HCT116 (cell line): ENCODE results near the gene MIF4GD. TPM values are rescaled to one million over a fixed set of nuclear protein-coding genes. Genes with fewer than 3 reads are reported as not detected.

Source experiments
- ATAC-seq: fragments of 200-7000 bp; cut with Tn5 transposase; 2 replicates; pipeline ENCODE4 v1.9.1; 2020; ENCODE audit warnings: mild to moderate bottlenecking, moderate library complexity
- BruUV-seq: library from RNA; stranded (reverse); fragments of 400-500 nt; replicated peaks from 2 replicates; lab custom pipeline; 2021; lab: Mats Ljungman, UMichigan
- CTCF ChIA-PET: fragments of 300-600 bp; sonication (Branson Sonifier 250); formaldehyde crosslinking; loops from one replicate; lab custom pipeline; 2021; ENCODE audit warnings: antibody characterized with exemption; lab: Charles Lee
- POLR2A ChIA-PET: fragments of 300-600, 350-600 bp; sonication (Branson Sonifier 250); formaldehyde crosslinking; loops from one replicate; lab custom pipeline; 2021; ENCODE audit warnings: antibody characterized with exemption; lab: Charles Lee
- RAD21 ChIA-PET, 2 experiments: fragments of 300-600 bp; sonication (Branson Sonifier 250); formaldehyde crosslinking; loops; one replicate each; lab custom pipeline; 2023; ENCODE audit warnings: low total read pairs in 2 of 2; ENCODE audit not compliant: uncharacterized antibody in 2 of 2, unreplicated experiment in 2 of 2, low non-redundant PET in 1 of 2; lab: Charles Lee
- DNase-seq: peaks from one replicate; pipeline ENCODE4 v3.0.0-alpha.2; 2010; ENCODE audit warnings: low read depth, low spot score
- H2AFZ ChIP-seq: fragments of 200-600 bp; shearing (Covaris generic), sonication (generic); 2 replicates; pipeline ENCODE4 v1.6.1; 2017; ENCODE audit warnings: low read depth, mixed run types, mixed read lengths, antibody characterized with exemption, low read length; ENCODE audit not compliant: poor library complexity, severe bottlenecking
- H3K27ac ChIP-seq: 2 replicates; pipeline ENCODE4 v1.5.1; 2012; ENCODE audit warnings: low read depth, low read length
- H3K27me3 ChIP-seq: fragments of 200-600 bp; sonication (generic); 2 replicates; pipeline ENCODE4 v1.6.1; 2016; ENCODE audit warnings: mixed run types, low read length, mixed read lengths; ENCODE audit not compliant: insufficient read depth
- H3K36me3 ChIP-seq, 2 experiments: fragments of 200-500 bp in 1 of 2; fragments of 200-600 bp in 1 of 2; sonication (Bioruptor generic) in 1 of 2; sonication (generic) in 1 of 2; 2 replicates each; pipeline versions ENCODE4 v1.5.1 to v1.6.1; 2014 to 2016; ENCODE audit warnings: low read length in 2 of 2, inconsistent platforms in 1 of 2, mixed read lengths in 1 of 2, mixed run types in 1 of 2; ENCODE audit not compliant: insufficient read depth in 2 of 2, control insufficient read depth in 1 of 2
- H3K4me1 ChIP-seq, 2 experiments: fragments of 200-600 bp in 1 of 2; sonication (generic) in 1 of 2; 2 replicates each; pipeline versions ENCODE4 v1.5.1 to v1.6.1; 2012 to 2017; ENCODE audit warnings: low read length in 2 of 2, inconsistent platforms in 1 of 2, mild to moderate bottlenecking in 1 of 2, mixed read lengths in 1 of 2, mixed run types in 1 of 2, moderate library complexity in 1 of 2; ENCODE audit not compliant: insufficient read depth in 2 of 2, control insufficient read depth in 1 of 2
- H3K4me2 ChIP-seq: fragments of 200-600 bp; sonication (generic); 2 replicates; pipeline ENCODE4 v1.6.1; 2017; ENCODE audit warnings: mixed run types, low read length, mixed read lengths
- H3K4me3 ChIP-seq, 2 experiments: fragments of 200-600 bp in 1 of 2; sonication (generic) in 1 of 2; replicated peaks in 1 of 2; 2 replicates each; pipeline ENCODE4 v1.5.1; 2011 to 2016; ENCODE audit warnings: low read length in 2 of 2, control low read depth in 1 of 2, low read depth in 1 of 2, mild to moderate bottlenecking in 1 of 2, mixed read lengths in 1 of 2, mixed run types in 1 of 2
- H3K79me2 ChIP-seq: fragments of 200-600 bp; sonication (generic); 2 replicates; pipeline ENCODE4 v1.6.1; 2017; ENCODE audit warnings: mild to moderate bottlenecking, mixed run types, low read length, moderate library complexity, mixed read lengths; ENCODE audit not compliant: insufficient read depth
- H3K9ac ChIP-seq: fragments of 200-600 bp; sonication (generic); 2 replicates; pipeline ENCODE4 v1.6.1; 2016; ENCODE audit warnings: low read length, mixed read lengths
- H3K9me2 ChIP-seq: fragments of 200-600 bp; sonication (generic), shearing (Covaris generic); 2 replicates; pipeline ENCODE4 v1.6.1; 2017; ENCODE audit warnings: mixed run types, mild to moderate bottlenecking, moderate library complexity; ENCODE audit not compliant: insufficient read depth
- H3K9me3 ChIP-seq, 2 experiments: fragments of 200-500 bp in 1 of 2; fragments of 200-600 bp in 1 of 2; sonication (Bioruptor generic) in 1 of 2; sonication (generic) in 1 of 2; 2 replicates each; pipeline ENCODE4 v1.6.1; 2014 to 2017; ENCODE audit warnings: low read length in 2 of 2, mixed read lengths in 2 of 2, inconsistent platforms in 1 of 2, low read depth in 1 of 2, mild to moderate bottlenecking in 1 of 2, mixed run types in 1 of 2, moderate library complexity in 1 of 2; ENCODE audit not compliant: control insufficient read depth in 1 of 2, insufficient read depth in 1 of 2
- H4K20me1 ChIP-seq: fragments of 200-600 bp; sonication (generic), shearing (Covaris generic); 2 replicates; pipeline ENCODE4 v1.6.1; 2017; ENCODE audit warnings: mixed run types, mild to moderate bottlenecking, moderate library complexity; ENCODE audit not compliant: insufficient read depth
- CBX3 ChIP-seq: IDR thresholded peaks from 2 replicates; pipeline ENCODE4 v1.6.1; 2012; ENCODE audit warnings: low read depth
- ELF1 ChIP-seq: IDR thresholded peaks from 2 replicates; pipeline ENCODE4 v1.6.1; 2012; ENCODE audit warnings: low read depth, borderline replicate concordance
- EZH2 ChIP-seq: fragments of 200-600 bp; sonication (generic); IDR thresholded peaks from 2 replicates; pipeline ENCODE4 v1.6.1; 2017; ENCODE audit warnings: antibody characterized with exemption, mixed run types
- EZH2phosphoT487 ChIP-seq: fragments of 200-600 bp; IDR thresholded peaks from 2 replicates; pipeline ENCODE4 v1.6.1; 2018; ENCODE audit warnings: antibody characterized with exemption, borderline replicate concordance
- JUND ChIP-seq: IDR thresholded peaks from 2 replicates; pipeline ENCODE4 v1.6.1; 2012
- POLR2A ChIP-seq: IDR thresholded peaks from 2 replicates; pipeline ENCODE4 v1.7.0; 2011; ENCODE audit warnings: borderline replicate concordance; ENCODE audit not compliant: insufficient read depth, insufficient read length; ENCODE audit errors: extremely low read depth
- POLR2AphosphoS5 ChIP-seq: IDR thresholded peaks from 2 replicates; pipeline ENCODE4 v1.6.1; 2011; ENCODE audit warnings: mild to moderate bottlenecking, low read depth, low read length, moderate library complexity
- RAD21 ChIP-seq: IDR thresholded peaks from 2 replicates; pipeline ENCODE4 v1.6.1; 2012; ENCODE audit warnings: low read depth, mild to moderate bottlenecking
- SP1 ChIP-seq: IDR thresholded peaks from 2 replicates; pipeline ENCODE4 v1.6.1; 2012; ENCODE audit warnings: low read depth
- SRF ChIP-seq: IDR thresholded peaks from 2 replicates; pipeline ENCODE4 v1.6.1; 2012; ENCODE audit warnings: low read depth
- TCF7L2 ChIP-seq: IDR thresholded peaks from 2 replicates; pipeline ENCODE4 v1.7.0; 2011; ENCODE audit warnings: borderline replicate concordance, inconsistent platforms; ENCODE audit not compliant: insufficient read depth, insufficient read length; ENCODE audit errors: extremely low read depth
- YY1 ChIP-seq: IDR thresholded peaks from 2 replicates; pipeline ENCODE4 v1.6.1; 2011; ENCODE audit warnings: low read length, low read depth, moderate library complexity, mild to moderate bottlenecking; ENCODE audit not compliant: insufficient replicate concordance; ENCODE audit errors: extremely low read depth
- ZFX ChIP-seq: fragments of 450-650 bp; IDR thresholded peaks from 2 replicates; pipeline ENCODE4 v1.6.1; 2017
- ZNF274 ChIP-seq: fragments of 200-500 bp; sonication (Bioruptor generic); IDR thresholded peaks from 2 replicates; pipeline ENCODE4 v1.6.1; 2014; ENCODE audit warnings: mild to moderate bottlenecking, low read depth, low read length, inconsistent platforms
- intact Hi-C: fragments of 100-400 bp; cut with micrococcal nuclease; formaldehyde crosslinking; loops from 2 replicates; pipeline ENCODE4 v1.10.0; 2022
- total RNA-seq: library from RNA; stranded (reverse); gene quantifications from one replicate; pipeline ENCODE4 v1.2.1, GENCODE V29; 2021; ENCODE audit not compliant: unreplicated experiment
- TF ChIP-seq, protein P1 (sequence below): IDR thresholded peaks from 2 replicates; pipeline ENCODE4 v1.6.1; 2012; ENCODE audit warnings: low read depth
- TF ChIP-seq, protein P2 (sequence below): IDR thresholded peaks from 2 replicates; pipeline ENCODE4 v1.6.1; 2012
- TF ChIP-seq, protein P3 (sequence below): IDR thresholded peaks from 2 replicates; pipeline ENCODE4 v1.6.1; 2012
- TF ChIP-seq, protein P4 (sequence below), 3 experiments: fragments of 200-600 bp in 1 of 3; sonication (generic) in 1 of 3; IDR thresholded peaks in 2 of 3; conservative IDR thresholded peaks in 1 of 3; 2 replicates each; pipeline ENCODE4 v1.5.1; 2012 to 2017; ENCODE audit warnings: low read depth in 2 of 3, low read length in 2 of 3, antibody characterized with exemption in 1 of 3, borderline replicate concordance in 1 of 3, control low read depth in 1 of 3, mild to moderate bottlenecking in 1 of 3, mixed read lengths in 1 of 3, mixed run types in 1 of 3, moderate library complexity in 1 of 3; ENCODE audit not compliant: insufficient read depth in 1 of 3
- TF ChIP-seq, protein P5 (sequence below): IDR thresholded peaks from 2 replicates; pipeline ENCODE4 v1.6.1; 2011; ENCODE audit warnings: mild to moderate bottlenecking, low read length, moderate library complexity; ENCODE audit not compliant: insufficient replicate concordance; ENCODE audit errors: extremely low read depth

Gene MIF4GD
- total RNA-seq, 1 experiment from 2014 or later, result 35.2 TPM

DNA sequence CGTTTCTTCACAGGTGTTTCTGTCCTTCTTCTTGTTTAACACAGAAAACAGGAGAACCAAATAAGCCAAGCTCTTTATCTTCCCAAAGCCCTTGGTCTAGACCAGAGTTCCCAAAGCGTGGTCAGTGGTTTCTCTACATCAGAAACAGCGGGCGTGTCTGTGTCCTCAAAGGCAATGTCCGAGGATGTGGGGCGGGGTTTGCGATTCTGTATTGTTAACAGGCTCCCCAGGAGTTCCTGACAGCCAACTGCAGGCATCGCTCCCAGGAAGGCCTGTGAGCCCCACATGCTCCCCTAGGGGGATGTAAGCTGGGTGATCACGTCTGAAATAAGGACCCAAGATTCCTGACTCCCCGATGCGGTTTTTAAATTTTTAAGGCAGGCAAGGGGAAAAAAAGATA is 46.6 kb upstream of the MIF4GD start:
- H4K20me1 ChIP-seq, result no peaks in the 10 kb centered on the region
- peaks cover 0 to 8% of the 10 kb centered on the region in 2 experiments; a peak in 1 of 4 replicates for H3K4me1 ChIP-seq
- H3K9me3 ChIP-seq, result no peaks in the 10 kb centered on the region
- TF ChIP-seq, protein P1, sequence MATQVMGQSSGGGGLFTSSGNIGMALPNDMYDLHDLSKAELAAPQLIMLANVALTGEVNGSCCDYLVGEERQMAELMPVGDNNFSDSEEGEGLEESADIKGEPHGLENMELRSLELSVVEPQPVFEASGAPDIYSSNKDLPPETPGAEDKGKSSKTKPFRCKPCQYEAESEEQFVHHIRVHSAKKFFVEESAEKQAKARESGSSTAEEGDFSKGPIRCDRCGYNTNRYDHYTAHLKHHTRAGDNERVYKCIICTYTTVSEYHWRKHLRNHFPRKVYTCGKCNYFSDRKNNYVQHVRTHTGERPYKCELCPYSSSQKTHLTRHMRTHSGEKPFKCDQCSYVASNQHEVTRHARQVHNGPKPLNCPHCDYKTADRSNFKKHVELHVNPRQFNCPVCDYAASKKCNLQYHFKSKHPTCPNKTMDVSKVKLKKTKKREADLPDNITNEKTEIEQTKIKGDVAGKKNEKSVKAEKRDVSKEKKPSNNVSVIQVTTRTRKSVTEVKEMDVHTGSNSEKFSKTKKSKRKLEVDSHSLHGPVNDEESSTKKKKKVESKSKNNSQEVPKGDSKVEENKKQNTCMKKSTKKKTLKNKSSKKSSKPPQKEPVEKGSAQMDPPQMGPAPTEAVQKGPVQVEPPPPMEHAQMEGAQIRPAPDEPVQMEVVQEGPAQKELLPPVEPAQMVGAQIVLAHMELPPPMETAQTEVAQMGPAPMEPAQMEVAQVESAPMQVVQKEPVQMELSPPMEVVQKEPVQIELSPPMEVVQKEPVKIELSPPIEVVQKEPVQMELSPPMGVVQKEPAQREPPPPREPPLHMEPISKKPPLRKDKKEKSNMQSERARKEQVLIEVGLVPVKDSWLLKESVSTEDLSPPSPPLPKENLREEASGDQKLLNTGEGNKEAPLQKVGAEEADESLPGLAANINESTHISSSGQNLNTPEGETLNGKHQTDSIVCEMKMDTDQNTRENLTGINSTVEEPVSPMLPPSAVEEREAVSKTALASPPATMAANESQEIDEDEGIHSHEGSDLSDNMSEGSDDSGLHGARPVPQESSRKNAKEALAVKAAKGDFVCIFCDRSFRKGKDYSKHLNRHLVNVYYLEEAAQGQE, result no peak
- TF ChIP-seq CBX3, result no peak
- TF ChIP-seq YY1, result no peak
- no peak for TF ChIP-seq ZNF274
- TF ChIP-seq JUND, result no peak
- TF ChIP-seq ELF1, result no peak
- TF ChIP-seq SRF, result no peak
- no peak for TF ChIP-seq EZH2
- no peak for TF ChIP-seq SP1
- TF ChIP-seq, protein P2, sequence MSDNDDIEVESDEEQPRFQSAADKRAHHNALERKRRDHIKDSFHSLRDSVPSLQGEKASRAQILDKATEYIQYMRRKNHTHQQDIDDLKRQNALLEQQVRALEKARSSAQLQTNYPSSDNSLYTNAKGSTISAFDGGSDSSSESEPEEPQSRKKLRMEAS, result no peak
- TF ChIP-seq POLR2AphosphoS5, result no peak
- TF ChIP-seq POLR2A, result no peak
- TF ChIP-seq ZFX, result no peak
- TF ChIP-seq, protein P3, sequence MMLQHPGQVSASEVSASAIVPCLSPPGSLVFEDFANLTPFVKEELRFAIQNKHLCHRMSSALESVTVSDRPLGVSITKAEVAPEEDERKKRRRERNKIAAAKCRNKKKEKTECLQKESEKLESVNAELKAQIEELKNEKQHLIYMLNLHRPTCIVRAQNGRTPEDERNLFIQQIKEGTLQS, result no peak
- TF ChIP-seq, protein P4, sequence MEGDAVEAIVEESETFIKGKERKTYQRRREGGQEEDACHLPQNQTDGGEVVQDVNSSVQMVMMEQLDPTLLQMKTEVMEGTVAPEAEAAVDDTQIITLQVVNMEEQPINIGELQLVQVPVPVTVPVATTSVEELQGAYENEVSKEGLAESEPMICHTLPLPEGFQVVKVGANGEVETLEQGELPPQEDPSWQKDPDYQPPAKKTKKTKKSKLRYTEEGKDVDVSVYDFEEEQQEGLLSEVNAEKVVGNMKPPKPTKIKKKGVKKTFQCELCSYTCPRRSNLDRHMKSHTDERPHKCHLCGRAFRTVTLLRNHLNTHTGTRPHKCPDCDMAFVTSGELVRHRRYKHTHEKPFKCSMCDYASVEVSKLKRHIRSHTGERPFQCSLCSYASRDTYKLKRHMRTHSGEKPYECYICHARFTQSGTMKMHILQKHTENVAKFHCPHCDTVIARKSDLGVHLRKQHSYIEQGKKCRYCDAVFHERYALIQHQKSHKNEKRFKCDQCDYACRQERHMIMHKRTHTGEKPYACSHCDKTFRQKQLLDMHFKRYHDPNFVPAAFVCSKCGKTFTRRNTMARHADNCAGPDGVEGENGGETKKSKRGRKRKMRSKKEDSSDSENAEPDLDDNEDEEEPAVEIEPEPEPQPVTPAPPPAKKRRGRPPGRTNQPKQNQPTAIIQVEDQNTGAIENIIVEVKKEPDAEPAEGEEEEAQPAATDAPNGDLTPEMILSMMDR (IDR thresholded peaks at IDR 0.05 in 2 of 3, conservative IDR thresholded peaks at IDR 0.05 in 1 of 3; ENCODE audit: borderline replicate concordance in 1 of 3, insufficient read depth in 1 of 3, low read depth in 2 of 3, low read length in 2 of 3), result no peak
- TF ChIP-seq TCF7L2, result no peak
- TF ChIP-seq RAD21, result no peak
- TF ChIP-seq, protein P5, sequence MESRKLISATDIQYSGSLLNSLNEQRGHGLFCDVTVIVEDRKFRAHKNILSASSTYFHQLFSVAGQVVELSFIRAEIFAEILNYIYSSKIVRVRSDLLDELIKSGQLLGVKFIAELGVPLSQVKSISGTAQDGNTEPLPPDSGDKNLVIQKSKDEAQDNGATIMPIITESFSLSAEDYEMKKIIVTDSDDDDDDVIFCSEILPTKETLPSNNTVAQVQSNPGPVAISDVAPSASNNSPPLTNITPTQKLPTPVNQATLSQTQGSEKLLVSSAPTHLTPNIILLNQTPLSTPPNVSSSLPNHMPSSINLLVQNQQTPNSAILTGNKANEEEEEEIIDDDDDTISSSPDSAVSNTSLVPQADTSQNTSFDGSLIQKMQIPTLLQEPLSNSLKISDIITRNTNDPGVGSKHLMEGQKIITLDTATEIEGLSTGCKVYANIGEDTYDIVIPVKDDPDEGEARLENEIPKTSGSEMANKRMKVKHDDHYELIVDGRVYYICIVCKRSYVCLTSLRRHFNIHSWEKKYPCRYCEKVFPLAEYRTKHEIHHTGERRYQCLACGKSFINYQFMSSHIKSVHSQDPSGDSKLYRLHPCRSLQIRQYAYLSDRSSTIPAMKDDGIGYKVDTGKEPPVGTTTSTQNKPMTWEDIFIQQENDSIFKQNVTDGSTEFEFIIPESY, result no peak
- no peak for TF ChIP-seq EZH2phosphoT487
- ATAC-seq (peak; percentile 52; the same call in 1 of the 2 replicates), DNase-seq (no peak)
- no peak overlapping the region for H3K4me2 ChIP-seq
- no peak overlapping the region for H3K9ac ChIP-seq
- no peak overlapping the region for H3K27ac ChIP-seq
- peaks cover 5% of the 10 kb centered on the region; the same call in 1 of the 2 replicates for H3K79me2 ChIP-seq
- H3K36me3 ChIP-seq, result peaks cover 23 to 30% of the 10 kb centered on the region in 2 experiments; a peak in 3 of 4 replicates
- ChIA-PET CTCF (interaction anchor here (0.7 to 1.7 kb wide), 2 partner anchors 95 to 430 kb away, joined by 3 to 4 read pairs; no protein-coding TSS in a partner anchor), POLR2A (no interaction called here), RAD21 (no interaction called here)
- no peaks in the 10 kb centered on the region for H3K9me2 ChIP-seq
- no peak overlapping the region for H2AFZ ChIP-seq
- no peak overlapping the region for H3K4me3 ChIP-seq
- intact Hi-C loops, result no loop called here
- BruUV-seq, result no TSS peak
- no peaks in the 10 kb centered on the region for H3K27me3 ChIP-seq
